D721Med (cell line): Measurements from ENCODE around the gene CCDC86.

Source experiments
- DNase-seq: peaks from one replicate; pipeline ENCODE4 v3.0.0; 2011; ENCODE audit warnings: low spot score; ENCODE audit not compliant: insufficient read length
- FAIRE-seq: peaks from 2 replicates; lab custom pipeline; 2011; peaks lifted over from hg19 to GRCh38; lab: Jason Lieb, UNC
- CTCF ChIP-seq: IDR thresholded peaks from 2 replicates; pipeline ENCODE4 v1.5.1; 2012; ENCODE audit warnings: mild to moderate bottlenecking, control low read depth; ENCODE audit not compliant: insufficient read depth; ENCODE audit errors: missing control alignments

CCDC86 gene

GRCh38 chr11:60858731-60859464 lies 17.0 kb downstream of the CCDC86 start:
- no peak for FAIRE-seq
- DNase-seq: no peak
- TF ChIP-seq CTCF: no peak

- DNase-seq (no peak), FAIRE-seq (no peak)
- TF ChIP-seq CTCF: no peak
Observed at GRCh38 chr11:60859616-60860250, 17.8 kb downstream of the CCDC86 start.

- no peak for FAIRE-seq
Observed at GRCh38 chr11:60860943-60861342, 19.0 kb downstream of the CCDC86 start.

GRCh38 chr11:60862171-60862570 lies 20.3 kb downstream of the CCDC86 start:
- DNase-seq (no peak), FAIRE-seq (no peak)
- TF ChIP-seq CTCF: no peak

More at GRCh38 chr11:60860943-60861342, 19.0 kb downstream of the CCDC86 start:
- TF ChIP-seq CTCF: no peak
- no peak for DNase-seq

- TF ChIP-seq CTCF: no peak
Observed at GRCh38 chr11:60863550-60864521, 21.9 kb downstream of the CCDC86 start.

GRCh38 chr11:60864856-60865513 lies 23.1 kb downstream of the CCDC86 start:
- TF ChIP-seq CTCF: no peak
- DNase-seq (no peak), FAIRE-seq (no peak)

More at GRCh38 chr11:60863550-60864521, 21.9 kb downstream of the CCDC86 start:
- no peak for FAIRE-seq
- DNase-seq: no peak
